ENCODE results near the gene NFIA.

The NFIA gene

GRCh38 chr1:61085206-61085982, 3.0 kb downstream of the NFIA start:
- no peak for DNase-seq

- DNase-seq = no peak
Measured at GRCh38 chr1:61085983-61086644, 3.8 kb downstream of the NFIA start.

GRCh38 chr1:61087571-61087970, 5.2 kb downstream of the NFIA start:
- no peak for DNase-seq

GRCh38 chr1:61088163-61088974, 6.0 kb downstream of the NFIA start:
- DNase-seq = no peak

GRCh38 chr1:61089338-61089737, 7.0 kb downstream of the NFIA start:
- DNase-seq = no peak

GRCh38 chr1:61089741-61090140, 7.4 kb downstream of the NFIA start:
- DNase-seq = no peak

GRCh38 chr1:61090546-61091202, 8.3 kb downstream of the NFIA start:
- no peak for DNase-seq

GRCh38 chr1:61091455-61091854, 9.1 kb downstream of the NFIA start:
- DNase-seq = no peak

GRCh38 chr1:61092642-61093041, 10.3 kb downstream of the NFIA start:
- DNase-seq = no peak

GRCh38 chr1:61093525-61094137, 11.3 kb downstream of the NFIA start:
- no peak for DNase-seq

- no peak for DNase-seq
Measured at GRCh38 chr1:61094677-61095469, 12.5 kb downstream of the NFIA start.

- no peak for DNase-seq
Measured at GRCh38 chr1:61095470-61095812, 13.1 kb downstream of the NFIA start.

GRCh38 chr1:61097317-61097716, 15.0 kb downstream of the NFIA start:
- no peak for DNase-seq

- no peak for DNase-seq
Measured at GRCh38 chr1:61097722-61098121, 15.4 kb downstream of the NFIA start.

GRCh38 chr1:61098333-61098732, 16.0 kb downstream of the NFIA start:
- no peak for DNase-seq

- no peak for DNase-seq
Measured at GRCh38 chr1:61098906-61099437, 16.6 kb downstream of the NFIA start.

GRCh38 chr1:61100578-61100977, 18.2 kb downstream of the NFIA start:
- DNase-seq = no peak

GRCh38 chr1:61101536-61101935, 19.2 kb downstream of the NFIA start:
- no peak for DNase-seq

- no peak for DNase-seq
Measured at GRCh38 chr1:61102041-61102440, 19.7 kb downstream of the NFIA start.

GRCh38 chr1:61102621-61103020, 20.3 kb downstream of the NFIA start:
- DNase-seq = no peak

- no peak for DNase-seq
Measured at GRCh38 chr1:61104220-61104671, 21.9 kb downstream of the NFIA start.

GRCh38 chr1:61107638-61108037, 25.3 kb downstream of the NFIA start:
- no peak for DNase-seq

All from activated CD4-positive, alpha-beta T cell treated with anti-CD3 and anti-CD28 coated beads, Interleukin-2, amount 50 U/mL, for 4 hours (primary cell).